ENCODE results near the gene SMAD3.

The SMAD3 gene

DNA sequence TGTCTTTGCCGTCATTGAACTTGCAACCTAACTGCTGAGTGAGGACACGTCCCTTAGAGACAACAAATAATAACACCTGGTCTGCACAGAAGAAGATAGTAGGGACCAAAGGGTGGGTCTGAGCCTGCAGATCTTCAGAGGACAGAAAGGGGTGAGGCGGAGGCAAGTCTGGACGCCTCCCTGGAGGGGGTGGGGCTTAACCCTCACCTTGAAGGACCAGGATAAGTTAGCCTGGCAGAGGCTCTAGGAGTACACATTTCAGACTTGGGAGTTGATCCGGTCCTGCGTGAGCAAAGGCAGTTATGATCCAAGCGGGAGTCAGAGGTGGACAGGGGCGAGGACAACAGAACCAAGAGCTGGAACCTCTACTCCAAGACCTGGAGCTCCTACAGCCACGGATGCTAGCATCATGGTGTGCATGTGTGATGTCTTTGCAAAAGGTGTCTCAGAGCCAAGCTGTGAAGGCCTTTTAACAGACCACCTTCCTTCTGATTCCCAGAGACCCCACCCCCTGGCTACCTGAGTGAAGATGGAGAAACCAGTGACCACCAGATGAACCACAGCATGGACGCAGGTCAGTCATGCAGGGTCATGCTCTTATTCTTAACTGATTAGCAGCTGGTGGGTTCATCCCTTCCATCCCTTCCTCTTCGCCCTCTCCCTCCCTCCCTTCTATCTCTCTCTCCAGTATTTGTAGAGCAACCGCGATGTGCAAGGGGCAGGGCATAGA is 101.0 kb downstream of the SMAD3 start:
- DNase-seq (ENCODE audit: low read depth), result no peak

- no peak for DNase-seq (ENCODE audit: low read depth)
Observed at GRCh38 chr15:67167091-67167490, 101.7 kb downstream of the SMAD3 start.

DNA sequence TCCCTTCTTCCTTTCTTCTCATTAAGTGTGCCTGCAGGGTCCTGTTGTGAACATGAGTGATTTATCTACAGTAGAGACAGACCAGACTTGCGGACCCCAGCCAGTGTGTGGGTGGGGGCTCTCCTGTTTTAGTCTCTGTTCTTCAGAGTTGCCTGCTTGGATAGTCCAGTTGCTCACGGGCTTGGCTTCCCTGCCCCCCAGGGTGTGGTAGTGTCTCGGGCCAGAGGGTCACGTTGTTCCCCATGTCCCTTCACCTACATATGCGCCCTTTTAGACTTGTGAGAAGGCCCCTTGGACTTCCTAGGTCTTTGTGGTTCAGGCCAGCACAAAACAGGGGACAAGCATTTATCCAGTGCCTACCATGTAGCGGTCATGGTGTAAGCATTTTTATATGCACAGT is 103.3 kb downstream of the SMAD3 start:
- DNase-seq (ENCODE audit: low read depth), result no peak

- DNase-seq (ENCODE audit: low read depth), result no peak
Observed at GRCh38 chr15:67170143-67170925, 104.9 kb downstream of the SMAD3 start.

DNA sequence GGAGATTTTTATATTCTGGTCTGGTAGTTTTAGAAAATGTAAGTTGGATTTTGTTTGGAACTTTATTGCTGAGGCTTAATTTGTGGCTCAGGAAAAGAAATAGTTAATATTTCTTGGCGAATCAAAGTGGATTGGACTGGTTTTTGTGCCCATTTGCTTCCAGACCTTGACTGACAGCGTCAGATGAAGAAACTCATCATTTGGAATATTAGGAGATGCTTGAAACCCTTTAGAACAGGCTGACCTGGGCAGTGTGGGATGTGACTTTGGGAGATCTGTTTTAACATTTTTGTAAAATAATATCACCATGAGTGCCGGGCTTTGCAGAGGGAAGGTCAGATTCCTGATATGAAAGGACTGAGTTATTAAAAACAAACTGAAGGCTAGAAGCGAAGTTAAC is 106.1 kb downstream of the SMAD3 start:
- DNase-seq (ENCODE audit: low read depth), result no peak

- no peak for DNase-seq (ENCODE audit: low read depth)
Observed at GRCh38 chr15:67172172-67172571, 106.8 kb downstream of the SMAD3 start.

DNA sequence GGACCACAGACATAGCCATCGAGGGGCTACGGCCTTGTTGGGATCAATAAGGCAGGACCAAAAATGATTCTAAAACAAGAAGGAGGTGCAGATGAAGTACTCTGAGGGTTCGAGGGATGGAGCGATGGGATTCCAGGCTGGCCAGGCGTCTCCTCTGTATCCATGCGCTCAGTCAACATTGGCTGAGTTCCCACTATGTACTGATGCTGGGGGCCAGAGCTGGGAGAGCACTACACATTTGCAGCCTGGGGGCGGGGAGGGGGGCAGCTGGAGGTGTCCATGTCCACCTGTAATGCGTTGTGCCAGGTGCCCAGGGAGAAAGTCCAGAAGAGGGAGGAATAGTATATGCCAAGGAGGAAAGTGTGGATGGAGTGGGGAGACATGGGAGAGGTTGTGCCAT is 107.6 kb downstream of the SMAD3 start:
- DNase-seq (ENCODE audit: low read depth), result no peak

DNA sequence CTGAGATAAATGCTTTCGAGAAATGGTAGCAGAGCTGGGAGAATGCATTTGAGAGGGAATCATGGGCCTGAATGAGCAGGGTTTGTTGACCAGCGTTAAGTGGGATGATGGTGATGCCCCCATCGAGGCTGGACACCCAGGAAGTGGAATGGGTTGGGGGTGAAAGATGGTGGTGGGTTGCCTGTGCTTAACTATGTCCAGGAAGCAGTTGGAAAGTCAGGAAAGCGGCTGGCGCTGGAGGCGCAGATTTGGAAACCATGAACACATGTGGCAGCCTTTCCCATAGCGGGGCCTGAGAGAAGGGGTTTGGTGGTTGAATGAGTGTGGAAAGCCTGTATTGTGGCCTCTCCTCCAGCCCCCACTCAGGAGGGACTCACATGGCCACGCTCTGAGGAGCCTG is 108.4 kb downstream of the SMAD3 start:
- DNase-seq (ENCODE audit: low read depth), result no peak

DNA sequence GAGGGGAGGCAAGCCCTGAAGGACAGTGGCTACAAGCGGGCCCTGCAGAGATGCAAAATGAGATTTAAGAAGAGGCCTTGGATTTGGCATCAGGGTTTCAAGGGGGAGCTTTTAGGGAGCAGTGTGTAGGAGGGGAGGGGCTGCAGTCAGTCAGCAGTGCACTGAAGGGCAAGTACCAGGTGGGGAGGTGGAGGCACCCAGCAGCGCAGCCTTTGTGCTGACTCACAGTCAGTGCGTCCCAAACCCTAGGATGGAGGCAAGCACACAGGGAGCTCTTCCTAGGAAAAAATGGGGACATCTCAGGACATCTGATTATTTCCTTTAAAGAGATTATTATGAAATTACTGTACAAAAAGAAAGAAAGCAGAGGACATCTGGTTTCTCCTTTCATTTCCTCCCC is 109.0 kb downstream of the SMAD3 start:
- no peak for DNase-seq (ENCODE audit: low read depth)

DNA sequence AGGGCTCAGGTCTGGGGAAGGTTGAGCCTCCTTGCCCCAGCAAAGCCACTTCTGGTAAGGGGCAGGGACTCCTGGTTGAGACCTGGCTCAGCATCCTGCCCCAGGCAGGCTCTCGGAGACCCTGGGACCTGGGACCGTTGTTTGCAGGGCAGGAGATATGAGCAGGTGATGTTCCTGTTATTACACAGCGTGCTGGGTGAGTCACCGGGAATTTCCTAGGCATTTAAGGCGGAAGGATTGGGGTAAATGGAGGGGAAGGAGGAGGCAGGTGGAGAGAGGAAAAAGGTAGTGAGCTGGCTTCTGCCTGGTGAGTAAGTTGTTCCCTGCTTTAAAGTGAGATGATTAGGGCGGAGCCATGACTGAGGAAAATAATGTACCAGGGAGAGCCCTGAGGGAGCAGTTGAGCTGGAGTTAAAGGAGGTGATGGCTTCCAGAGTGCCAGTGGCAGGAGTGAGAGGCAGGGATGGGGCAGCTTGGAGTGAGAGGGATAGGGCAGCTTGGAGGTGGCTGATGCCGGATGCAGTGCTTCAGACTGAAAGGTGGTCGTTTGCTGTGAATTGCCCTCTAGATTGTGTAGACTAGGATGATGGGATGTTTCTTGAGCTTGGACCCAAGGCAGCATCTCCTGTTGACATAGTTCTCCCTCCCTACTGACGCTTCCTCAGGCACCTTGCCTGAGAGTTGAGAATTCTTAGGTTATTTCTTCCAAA is 109.6 kb downstream of the SMAD3 start:
- DNase-seq (ENCODE audit: low read depth), result no peak

DNA sequence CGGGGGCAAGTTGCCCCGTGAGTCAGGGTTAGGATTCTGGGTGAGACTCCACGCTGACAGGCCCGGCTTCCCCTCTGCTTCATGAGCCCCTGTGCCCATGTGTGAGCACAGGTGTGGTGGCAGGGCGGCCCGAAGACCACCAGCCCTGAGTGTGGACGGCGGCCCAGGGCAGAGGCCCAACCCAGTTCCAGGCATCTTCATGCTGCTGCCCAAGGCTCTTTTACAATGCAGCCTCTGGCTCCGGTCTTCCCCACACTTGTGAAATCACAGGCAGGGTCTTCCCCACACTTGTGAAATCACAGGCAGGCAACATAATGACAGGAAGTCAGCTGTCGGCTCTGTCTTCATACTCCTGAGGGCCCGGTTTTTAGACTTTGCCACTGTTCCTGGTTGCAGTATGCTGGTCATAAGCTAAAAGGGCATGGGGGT is 110.3 kb downstream of the SMAD3 start:
- DNase-seq (ENCODE audit: low read depth), result no peak

- DNase-seq (ENCODE audit: low read depth), result no peak
Observed at GRCh38 chr15:67176195-67176971, 111.0 kb downstream of the SMAD3 start.

GRCh38 chr15:67177752-67178151 is 112.3 kb downstream of the SMAD3 start:
- DNase-seq (ENCODE audit: low read depth), result no peak

GRCh38 chr15:67178569-67179210 is 113.3 kb downstream of the SMAD3 start:
- peak; percentile 97 for DNase-seq (ENCODE audit: low read depth)

DNA sequence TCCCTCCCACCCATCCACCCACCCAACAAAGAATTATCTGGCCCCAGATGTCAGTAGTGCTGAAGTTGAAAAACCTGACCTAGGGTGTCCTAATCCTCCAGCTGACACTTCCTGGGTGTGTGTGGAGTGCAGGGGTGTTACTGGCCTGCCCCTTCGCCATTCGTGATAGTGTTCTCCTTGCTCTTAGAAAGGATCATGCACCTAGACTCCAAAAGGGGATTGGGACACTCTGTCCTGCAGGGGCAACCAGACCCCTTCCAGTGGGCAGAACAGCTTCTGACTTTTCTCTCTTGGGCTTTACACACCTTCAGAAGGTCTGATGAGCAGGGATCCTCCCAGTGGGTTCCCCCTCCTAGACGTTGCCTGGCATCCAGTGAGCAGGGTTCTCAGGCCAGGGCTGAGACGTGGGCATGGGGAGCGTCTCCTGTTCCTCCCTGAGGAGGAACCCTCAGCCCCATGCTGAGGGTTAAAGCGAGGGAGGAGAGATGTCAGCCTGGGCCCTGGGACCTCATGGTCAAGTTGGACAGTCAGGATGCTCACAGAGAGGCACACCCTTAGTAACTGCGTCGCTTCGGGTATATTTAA is 114.1 kb downstream of the SMAD3 start:
- DNase-seq (ENCODE audit: low read depth), result no peak

DNA sequence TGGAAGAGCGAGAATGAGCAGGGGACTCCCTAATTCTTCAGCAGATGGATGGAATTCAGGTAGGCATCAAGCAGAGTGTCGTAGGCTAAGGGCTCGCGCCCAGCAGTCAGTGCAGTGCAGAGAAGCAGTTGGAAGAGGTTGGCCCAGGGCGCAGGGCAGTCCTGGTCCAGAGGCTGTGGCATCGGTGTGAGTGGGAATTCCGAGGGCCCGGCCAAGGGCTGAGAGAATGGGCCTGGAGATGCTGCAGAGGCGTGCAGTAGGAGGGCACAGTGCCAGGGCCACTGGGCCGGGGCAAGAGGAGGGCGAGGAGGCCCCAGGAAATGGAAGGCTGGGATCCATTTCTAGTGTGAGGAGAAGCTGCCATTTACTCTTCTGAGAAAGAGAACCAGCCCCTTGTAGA is 114.6 kb downstream of the SMAD3 start:
- no peak for DNase-seq (ENCODE audit: low read depth)

DNA sequence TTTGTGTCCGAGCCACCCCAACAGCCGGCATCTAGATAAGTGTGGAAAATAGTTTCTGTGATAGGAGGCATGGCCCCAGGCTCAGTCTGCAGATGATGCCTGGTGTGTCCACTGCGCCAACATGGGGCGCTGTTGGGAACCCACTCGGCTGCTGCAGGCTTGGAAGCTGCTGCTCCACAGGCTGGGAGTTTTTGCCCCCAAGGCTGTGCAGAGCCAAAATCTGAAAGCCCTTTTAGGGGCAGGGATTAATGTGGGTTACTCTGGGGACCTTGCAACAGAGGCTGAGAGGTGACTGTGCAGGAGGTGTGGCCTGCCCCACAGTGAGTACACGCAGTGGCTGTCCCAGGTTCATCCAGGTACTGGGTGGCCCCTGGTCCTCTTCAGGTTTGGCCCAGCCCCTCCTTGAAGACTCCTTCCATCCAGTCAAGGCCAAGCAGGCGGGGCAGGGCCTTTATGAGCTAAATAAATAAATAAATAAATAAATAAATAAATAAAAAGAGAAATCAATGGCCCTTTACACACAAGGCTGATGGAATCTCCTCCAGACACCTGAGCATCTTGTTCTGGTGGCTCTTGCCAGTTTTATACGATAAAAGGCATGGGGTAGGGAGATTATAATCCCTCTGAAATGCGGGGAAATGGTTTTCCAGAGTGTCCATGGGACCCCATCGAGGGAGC is 115.3 kb downstream of the SMAD3 start:
- no peak for DNase-seq (ENCODE audit: low read depth)

DNA sequence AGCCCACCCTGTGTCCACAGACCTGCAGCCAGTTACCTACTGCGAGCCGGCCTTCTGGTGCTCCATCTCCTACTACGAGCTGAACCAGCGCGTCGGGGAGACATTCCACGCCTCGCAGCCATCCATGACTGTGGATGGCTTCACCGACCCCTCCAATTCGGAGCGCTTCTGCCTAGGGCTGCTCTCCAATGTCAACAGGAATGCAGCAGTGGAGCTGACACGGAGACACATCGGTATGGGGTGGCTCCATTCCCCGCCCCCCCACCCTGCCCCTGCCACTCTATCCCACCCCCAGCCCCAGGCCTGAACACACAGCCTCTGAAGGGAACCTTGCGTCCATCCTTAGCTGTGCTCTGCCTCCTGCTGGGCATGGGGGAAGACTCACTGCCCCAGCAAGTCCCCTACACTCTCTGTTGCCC is 115.8 kb downstream of the SMAD3 start:
- no peak for DNase-seq (ENCODE audit: low read depth)

DNA sequence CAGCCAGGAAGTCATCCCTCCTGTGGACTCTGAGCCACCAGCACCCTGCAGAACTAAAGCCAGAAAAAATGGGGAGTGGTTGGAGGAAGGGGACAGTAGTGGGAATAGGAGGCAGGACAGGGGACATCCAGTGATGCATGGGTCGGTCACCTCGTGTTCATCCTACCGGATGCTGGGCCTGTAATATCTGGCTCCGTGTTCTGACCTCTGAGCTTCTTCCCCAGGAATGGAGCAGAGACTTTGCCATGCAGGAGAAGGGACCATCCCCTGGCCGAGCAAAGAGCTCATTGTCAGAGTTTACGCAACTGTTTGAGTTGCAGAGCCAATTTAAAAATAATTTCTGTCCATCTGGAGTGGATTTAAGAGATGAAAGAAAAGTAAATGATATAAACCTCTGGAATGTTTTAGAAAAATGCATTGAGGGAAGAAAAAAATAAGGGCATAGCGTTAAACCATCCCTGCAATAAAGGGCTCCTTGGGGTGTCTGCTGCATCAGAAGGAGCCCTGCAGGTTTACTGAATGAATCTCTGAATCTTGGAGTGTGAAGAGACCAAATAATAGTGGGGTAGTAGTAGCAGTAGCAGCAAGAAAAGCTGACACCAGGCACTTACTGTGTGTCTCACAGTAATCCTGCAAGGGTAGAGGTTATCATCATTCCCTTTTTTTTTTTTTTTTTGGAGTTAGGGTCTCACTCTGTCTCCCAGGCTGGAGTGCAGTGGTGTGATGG is 118.2 kb downstream of the SMAD3 start:
- no peak for DNase-seq (ENCODE audit: low read depth)
